ENCODE data around the gene LCP2. TPM values are rescaled to one million over a fixed set of nuclear protein-coding genes. Genes with fewer than 3 reads are reported as not detected.

Gene LCP2
- total and polyA plus RNA-seq, 2 of the 8 experiments (the other 6 are each of a cell fraction or from before 2014, with no cell fraction given): 0.26 to 0.33 TPM

DNA sequence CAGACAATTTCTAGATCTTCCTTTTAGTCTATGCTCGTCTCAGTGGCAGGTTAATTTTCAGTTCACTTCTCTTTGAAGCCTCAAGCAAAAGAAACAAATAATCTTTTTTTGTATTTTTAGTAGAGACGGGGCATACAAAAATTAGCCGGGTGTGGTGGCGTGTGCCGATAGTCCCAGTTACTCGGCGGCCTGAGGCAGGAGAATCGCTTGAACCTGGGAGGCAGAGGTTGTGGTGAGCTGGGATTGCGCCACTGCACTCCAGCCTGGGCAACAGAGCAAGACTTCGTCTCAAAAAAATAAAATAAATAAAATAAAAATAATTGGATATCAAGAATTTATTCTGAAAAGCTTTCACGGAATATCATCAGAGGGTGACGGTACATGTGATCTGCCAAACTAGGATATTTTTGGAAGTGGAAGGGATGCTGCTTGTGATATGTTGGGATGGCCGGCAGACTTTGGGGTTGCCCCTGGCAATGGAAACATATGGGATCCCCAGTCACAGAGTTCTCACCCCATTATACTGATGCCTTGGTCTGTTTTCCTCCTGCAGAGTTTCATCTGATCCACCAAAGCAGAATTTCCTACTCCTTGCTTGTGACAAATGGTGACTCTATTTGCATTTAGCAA lies 7.6 kb upstream of the LCP2 start (continued):
- TF ChIP-seq RAD21 (IDR thresholded peaks at IDR 0.05 in 1 of 2, conservative IDR thresholded peaks at IDR 0.05 in 1 of 2; ENCODE audit: low read depth in 2 of 2, low read length in 2 of 2) (no peak), GTF2F1 (IDR thresholded peaks at IDR 0.05; ENCODE audit: borderline replicate concordance, low read depth, low read length) (no peak), CREB1 (IDR thresholded peaks at IDR 0.05) (no peak), FOSL1 (IDR thresholded peaks at IDR 0.05; ENCODE audit: insufficient read depth, low read depth, low read length) (no peak), CHD1 (IDR thresholded peaks at IDR 0.05; ENCODE audit: low read depth, low read length) (no peak)

Data from H1 (cell line).